HG02840 (cell line): ENCODE data around the gene HECTD3.
A peak's percentile ranks its signal among the peaks of the same experiment; 100 is the strongest.
"Not testable (repeated sequence)": the region's sequence is repeated elsewhere in the genome, so short reads cannot be mapped to it uniquely, and the experiment has no call there.

Experiments
- ATAC-seq: cut with Tn5 transposase; IDR thresholded peaks from one replicate; pipeline ENCODE4 v1.9.1; 2021; ENCODE audit warnings: mild to moderate bottlenecking, moderate library complexity, moderate number of reproducible peaks; ENCODE audit not compliant: unreplicated experiment, low FRiP score

Gene HECTD3

DNA sequence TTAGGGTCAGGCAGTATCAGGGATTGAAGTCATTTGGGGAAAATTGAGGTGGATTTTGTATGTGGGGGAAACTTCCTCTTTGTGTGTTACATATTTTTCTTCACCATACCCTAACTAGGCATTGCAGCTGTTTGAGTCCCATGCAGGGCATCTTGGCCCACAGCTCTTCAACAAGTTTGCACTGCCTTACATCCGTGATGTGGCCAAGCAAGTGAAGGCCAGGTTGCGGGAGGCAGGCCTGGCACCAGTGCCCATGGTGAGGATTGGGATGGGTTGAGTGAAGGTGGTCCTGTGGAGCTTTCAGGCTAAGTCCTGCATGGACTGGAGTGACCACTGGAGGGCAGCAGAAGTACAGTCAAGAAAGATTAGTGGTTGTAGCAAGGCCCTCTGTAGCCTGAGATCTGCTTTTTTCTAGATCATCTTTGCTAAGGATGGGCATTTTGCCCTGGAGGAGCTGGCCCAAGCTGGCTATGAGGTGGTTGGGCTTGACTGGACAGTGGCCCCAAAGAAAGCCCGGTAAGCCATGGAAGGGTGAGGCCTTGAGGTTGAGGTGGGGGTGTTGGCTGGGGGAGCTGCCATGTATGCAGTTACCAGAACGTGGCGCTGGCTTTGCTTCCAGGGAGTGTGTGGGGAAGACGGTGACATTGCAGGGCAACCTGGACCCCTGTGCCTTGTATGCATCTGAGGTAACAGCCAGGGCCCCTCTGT lies 3.4 kb upstream of the HECTD3 start:
- no peak for ATAC-seq

DNA sequence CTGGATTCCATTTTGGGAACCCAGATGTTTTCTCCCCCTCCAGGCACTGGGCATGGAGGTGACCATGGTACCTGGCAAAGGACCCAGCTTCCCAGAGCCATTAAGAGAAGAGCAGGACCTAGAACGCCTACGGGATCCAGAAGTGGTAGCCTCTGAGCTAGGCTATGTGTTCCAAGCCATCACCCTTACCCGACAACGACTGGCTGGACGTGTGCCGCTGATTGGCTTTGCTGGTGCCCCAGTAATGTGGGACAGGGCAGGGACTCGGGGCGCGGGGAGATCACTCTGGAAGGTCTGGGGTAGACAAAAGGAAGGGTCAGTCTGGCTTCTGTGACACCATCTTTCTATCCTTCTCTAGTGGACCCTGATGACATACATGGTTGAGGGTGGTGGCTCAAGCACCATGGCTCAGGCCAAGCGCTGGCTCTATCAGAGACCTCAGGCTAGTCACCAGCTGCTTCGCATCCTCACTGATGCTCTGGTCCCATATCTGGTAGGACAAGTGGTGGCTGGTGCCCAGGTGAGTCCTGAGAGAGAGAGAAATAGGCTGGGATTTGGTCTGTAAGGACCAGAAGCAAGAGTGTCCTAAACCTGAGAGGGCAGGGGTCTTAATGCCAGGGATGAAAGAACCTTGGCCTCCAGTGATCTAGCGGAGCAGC lies 2.6 kb upstream of the HECTD3 start:
- no peak for ATAC-seq

DNA sequence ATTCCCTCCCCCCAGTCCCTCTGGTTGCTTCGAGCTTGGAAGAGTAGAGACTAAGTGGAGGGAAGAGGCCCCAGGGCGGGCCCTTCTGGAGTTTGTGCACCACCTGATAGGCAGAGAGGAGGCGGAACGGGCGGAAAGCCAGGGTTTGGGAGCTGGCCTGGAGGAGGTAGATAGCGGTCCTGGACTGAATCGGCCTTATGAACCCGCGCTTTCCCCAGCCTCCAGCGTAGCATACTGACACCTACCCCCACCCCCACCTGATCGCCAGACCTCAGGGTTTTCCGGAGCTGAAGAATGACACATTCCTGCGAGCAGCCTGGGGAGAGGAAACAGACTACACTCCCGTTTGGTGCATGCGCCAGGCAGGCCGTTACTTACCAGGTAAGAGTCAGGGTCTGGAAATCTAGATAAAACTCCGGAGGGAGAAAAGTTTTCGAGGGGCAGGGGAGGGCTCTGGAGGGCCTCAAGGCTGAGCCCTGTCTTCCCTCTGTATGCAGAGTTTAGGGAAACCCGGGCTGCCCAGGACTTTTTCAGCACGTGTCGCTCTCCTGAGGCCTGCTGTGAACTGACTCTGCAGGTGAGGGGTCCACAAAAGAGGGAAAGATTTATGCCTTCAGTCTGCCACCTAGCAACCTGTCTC lies 1.6 kb upstream of the HECTD3 start:
- no peak for ATAC-seq

DNA sequence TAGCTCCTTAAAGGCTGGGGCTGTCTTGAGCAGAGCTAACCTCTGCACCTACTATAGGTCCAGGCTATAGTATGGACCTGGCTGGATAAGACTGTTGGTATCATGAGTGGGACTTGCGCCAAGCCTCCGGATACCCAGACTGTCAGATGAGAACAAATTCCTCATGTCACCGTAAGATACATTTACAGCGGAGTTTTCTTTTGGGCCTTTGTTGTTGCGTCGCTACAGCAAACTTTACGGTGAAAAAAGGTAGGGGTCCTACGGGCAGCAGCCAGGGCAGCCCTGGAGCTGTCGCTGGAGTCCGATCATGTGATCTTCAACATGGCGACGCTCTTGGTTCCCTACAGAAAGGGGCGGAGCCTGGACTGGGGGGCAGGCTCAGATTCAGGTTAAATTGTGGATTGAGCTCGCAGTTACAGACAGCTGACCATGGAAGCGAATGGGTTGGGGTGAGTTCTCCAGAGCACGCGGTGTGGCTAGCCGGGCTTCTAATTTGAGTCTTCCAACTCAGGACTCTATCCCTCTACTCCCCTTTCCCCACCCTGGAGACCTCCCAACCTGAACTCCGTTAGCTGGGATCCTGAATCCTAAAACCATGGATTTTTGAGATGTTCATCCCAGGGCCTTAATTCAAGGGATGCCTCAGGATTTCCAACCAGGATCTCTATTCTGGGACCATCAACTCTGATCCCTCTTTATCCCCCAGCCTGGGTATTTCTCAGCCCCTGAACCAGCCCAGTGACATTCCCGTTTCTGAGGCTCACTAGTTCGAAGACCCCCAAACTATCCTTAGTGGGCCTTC lies 914 bp upstream of the HECTD3 start, which contains the start of gene UROD:
Gene UROD, plus strand, starts transcription at position 418 of the 802 bp plus-strand sequence. Its CDS starts 12 bp downstream, at position 430.
- peak; percentile 49 for ATAC-seq

DNA sequence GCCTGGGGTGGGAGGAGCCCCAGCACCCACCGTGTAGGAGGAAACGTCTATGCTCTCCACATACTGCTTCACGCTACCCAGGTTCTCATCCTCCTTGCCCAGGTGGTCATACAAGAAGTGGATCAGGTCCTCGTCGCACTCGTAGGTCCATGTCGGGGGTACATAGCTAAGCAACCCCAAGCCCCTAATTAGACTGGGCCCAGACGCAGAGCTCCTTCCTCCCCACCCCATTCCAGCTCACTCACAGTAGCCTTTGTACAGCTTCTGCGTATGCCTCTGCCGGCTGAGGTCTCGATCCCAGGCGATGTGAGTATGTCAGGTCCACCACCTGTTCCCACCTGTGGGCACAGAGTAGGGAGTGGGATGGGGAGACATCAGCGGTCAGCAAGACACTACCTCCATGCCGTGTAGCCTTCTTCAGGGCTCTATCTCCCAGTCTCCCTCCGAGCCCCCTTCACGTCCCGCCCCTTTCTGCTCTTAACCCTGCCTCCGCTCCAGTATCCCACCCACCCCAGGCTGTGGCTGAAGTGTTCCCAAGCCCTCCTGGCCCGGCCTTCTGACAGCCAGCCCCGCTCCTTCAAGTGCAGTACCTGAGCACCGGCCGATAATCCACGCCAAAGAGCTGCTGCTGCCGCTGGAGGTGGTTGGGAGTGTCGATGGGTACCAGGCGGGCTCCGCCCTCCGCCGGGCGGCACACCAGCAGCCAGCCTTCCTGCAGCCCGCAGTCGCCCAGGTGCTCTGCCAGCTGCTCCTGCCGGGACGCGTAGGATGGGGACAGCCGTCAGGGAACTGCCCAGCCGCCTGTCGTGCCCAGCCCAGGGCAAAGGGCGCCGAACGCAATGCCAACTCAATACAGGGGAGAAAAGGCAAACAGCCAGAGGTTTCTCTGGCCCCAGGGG lies 919 bp downstream of the HECTD3 start:
- ATAC-seq: no peak

DNA sequence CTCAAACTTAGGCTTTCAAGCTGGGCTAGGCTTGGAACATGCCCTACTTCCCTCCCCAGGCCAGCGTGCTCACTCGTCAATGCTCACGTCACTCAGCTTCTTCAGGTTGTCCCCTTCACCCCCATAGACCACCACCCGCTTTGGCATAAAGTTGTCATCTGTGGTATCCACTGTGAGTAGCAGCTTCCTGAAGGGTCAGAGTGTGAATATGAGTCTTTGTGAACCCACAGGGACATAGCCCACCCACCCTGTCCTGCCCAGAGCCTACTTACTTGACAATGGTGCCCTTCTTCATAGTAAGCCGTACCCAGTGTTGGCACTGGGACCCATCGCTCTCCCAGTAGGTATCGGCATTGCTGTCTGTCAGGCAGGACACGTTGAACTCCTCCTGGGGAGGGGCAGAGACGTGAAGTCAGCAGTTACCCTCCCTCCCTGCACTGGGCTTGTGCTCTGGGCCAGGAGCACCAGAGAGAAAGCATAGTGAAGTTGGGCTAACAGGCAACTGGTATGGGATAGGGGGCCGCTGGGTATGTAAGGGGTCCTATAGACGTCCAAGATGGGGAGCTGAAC lies 1.7 kb downstream of the HECTD3 start:
- no peak for ATAC-seq

DNA sequence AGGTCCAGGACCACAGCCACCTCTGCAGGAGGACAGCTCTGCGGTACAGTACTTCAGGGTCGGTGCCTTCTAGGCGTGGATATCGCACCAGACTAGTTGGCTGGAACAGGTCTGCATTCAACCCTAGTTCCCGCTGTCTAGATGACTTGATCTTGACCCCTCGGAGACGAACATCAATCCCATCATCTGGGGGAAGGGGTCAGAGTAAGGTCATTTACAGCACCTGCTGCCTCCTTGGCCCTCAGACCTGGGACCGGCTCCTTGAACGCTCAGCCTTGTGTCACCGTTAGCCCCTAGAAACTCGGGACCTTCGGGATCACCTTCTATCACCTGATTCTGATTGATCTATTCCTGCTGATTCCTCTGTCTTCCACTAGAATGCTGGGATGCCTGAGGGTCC lies 2.6 kb downstream of the HECTD3 start:
- no peak for ATAC-seq

DNA sequence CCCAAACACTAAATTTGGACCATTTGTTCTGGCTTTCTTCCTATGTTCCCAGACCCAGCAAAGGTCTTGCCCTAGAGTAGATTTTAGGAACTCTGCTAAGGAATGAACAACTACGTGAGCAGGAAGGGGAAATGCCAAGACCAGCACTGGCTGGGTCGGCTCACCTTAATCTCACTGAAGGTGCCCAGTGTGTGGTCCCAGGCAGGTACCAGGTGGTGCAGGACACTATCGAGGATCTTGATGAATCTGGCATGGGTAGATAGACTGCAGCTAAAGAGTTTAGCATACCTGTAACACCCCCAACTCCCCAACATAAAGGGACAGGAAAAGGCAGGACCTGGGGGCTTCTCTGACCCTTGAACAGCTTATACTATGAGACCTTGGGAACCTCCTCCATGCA lies 3.0 kb downstream of the HECTD3 start:
- ATAC-seq: no peak

DNA sequence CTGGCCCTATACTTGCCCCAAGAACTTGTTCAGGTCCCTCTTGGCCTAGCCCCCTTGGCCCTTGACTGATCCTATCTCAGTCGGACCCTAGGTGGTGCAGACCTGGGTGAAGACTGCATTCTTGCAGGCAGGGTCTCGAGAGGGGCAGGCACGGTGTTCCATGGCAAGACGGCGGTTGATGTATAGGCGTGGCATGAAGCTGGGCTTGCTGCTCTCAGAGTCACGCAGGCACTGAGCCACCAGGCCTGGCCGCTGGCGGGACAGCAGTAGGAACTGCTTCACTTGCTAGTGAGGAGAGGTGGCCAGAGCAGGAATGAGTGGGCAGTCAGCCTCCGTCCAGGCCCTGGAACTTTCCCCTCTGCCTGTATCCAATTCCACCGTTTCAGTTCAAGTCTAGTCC lies 3.8 kb downstream of the HECTD3 start:
- no peak for ATAC-seq

DNA sequence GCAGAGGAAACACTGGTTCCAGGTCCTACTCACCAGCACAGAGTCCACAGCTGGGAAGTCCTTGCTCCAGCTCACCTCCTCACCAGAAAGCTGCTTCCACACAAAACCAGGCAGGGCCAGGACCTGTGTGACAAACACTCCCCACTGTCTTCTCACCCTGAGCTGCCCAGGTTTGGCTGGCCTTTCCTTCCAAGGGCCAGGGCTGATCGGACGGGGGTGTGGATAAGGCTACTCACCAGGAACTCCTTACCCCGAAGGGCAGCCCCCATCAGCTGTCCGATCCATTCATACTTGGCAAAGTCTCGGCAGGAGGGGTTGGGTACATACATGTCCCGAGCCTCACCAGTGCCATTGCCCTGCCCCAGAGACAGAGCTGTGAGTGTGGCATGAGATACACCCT lies 5.4 kb downstream of the HECTD3 start:
- ATAC-seq: no peak

DNA sequence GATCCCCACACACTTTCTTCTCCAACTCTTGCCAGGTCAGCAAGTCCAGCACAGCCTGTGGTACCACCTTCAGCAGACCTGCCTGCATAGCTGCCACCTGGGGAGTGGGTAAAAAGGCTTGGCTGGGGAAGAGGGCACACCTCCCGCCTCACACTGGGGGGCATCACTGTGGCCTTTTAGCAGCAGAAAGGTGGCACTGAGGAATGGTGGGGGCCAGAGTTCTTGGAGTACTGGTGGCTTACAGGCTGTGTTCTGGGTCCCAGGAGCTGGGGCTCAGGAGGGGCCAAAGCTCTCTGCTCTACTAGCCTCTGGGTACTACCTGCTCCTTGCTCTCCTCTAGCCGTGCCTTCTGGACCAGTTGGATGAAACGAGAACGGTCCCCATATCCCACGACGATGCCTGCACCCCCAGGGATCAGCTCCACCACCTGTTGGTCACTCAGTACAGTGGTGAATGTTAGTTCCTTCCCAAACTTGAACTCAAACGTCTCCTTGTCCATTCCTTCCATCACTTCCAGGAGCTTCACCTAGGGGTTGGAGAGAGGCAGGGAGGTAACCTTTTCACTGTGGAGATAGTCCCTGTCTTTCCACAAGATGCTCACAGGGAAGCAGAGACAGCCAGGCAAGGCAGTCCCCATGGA lies 6.7 kb downstream of the HECTD3 start:
- no peak for ATAC-seq

DNA sequence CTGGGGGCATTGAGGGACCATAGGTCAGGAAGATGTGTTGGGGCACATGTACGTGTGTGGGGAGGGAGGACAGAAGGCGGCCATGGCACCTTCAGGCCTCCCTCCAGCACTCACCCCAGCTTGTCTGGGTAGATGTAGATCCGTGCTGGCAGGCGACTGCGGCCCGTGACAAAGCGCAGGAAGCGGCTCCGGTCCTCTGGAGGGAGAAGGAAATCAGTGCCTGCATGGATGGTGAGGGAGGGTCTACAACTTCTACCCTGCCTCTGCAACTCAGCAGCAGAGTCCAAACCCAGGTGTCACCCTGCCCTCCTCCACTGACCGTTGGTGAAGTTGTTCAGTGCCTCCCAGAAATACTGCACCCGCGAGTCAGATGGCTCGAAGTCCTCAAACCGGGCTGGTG lies 7.4 kb downstream of the HECTD3 start:
- ATAC-seq: no peak

DNA sequence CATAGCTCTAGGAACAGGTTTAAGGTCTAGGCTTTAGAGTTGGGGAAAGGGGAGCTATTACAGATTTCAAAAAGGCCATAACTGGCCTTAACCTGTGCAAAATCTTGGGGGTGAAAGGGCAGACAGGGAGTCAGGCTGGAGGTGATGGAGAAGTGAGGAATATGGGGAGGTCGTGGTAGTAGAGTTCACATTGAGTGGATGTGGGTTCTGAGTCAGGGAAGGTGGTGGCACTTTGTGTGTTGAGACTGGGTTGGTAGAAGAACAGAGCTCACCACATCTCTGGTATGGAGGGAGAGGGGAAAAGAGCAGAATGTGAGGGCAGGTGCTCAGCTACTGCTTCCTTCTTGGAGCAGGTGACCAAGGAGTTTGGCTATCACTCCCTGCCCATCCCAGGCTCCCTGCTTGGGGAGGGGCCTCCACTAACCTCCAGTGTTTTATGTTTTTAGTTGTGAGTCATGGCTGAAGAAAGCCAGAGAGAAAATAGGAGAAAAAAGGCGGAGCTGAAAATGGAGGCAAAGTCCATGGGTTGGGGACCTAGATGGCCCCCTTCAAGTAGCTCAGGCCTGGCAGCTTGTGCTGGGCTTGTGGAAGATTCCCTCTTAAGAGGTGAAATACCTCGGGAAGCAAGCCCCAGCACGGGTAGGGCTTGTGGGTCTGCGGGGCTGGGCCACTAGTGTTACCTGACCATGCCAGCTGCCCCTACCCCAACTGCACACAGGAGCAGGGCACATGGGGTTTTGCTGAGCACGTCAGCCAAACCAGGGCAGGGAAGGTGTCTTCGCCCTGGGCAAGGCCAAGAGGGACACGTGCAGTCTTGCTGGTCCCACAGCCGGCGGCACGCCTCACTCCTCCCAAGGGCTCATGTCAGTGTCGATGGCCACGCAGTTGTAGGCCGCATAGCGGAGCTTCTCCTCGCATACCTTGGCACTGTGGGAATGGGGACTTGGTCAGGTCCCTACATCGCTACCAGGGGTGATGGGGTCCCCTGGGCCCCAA lies 8.2 kb downstream of the HECTD3 start:
- no peak for ATAC-seq

DNA sequence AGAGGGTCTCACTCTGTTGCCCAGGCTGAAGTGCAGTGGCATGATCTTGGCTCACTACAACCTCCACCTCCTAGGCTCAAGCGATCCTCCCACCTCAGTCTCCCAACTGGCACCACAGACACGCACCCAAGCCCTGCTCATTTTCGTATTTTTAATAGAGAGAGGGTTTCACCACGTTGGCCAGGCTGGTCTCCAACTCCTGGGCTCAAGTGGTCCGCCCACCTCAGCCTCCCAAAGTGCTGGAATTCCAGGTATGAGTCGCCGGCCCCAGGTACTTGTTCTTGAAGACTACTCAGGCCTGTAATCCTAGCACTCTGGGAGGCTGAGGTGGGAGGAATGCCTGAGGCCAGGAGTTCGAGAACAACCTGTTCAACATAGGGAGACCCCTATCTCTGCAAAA lies 9.5 kb downstream of the HECTD3 start:
- ATAC-seq: not testable (repeated sequence)

DNA sequence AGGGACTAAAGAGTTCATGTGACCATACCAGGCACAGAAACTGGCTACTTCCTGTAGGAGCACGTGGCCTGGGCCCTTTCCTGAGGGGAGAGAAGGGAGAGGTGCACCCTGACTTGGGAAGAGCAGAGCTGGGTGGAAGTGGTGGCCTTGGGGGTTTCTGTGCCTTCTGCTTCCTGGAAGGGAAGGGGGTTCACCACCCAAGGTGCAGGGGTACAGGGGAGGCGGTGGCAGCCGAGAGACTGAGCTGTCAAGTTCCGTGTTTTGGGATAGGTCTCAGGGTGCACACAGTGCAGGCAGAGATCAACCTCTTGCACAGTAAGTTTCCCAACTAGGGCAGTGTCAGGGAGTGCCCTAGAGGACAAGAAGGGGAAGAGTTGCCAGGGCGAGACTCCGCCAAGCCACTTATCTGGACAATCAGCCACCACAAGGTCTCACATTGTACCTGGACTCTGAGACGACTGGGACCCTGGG lies 10.1 kb downstream of the HECTD3 start:
- no peak for ATAC-seq

DNA sequence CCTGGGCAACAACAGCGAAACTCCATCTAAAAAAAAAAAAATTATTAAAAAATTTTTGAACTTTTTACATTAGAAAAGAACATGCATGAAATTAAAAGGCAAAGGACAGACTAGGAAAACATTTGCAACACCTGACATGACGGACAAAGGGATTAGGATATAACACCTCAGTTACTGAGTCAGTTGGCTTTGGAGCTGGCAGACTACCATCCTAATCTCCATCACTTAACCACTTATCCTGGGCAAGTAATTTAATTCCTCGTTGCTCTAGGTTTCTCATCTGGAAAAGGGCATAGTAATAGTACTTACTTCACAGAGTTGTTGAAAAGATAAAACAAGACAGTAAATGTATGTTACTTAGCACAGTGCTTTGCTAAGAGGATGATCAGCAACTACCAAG lies 11.9 kb downstream of the HECTD3 start:
- no peak for ATAC-seq

DNA sequence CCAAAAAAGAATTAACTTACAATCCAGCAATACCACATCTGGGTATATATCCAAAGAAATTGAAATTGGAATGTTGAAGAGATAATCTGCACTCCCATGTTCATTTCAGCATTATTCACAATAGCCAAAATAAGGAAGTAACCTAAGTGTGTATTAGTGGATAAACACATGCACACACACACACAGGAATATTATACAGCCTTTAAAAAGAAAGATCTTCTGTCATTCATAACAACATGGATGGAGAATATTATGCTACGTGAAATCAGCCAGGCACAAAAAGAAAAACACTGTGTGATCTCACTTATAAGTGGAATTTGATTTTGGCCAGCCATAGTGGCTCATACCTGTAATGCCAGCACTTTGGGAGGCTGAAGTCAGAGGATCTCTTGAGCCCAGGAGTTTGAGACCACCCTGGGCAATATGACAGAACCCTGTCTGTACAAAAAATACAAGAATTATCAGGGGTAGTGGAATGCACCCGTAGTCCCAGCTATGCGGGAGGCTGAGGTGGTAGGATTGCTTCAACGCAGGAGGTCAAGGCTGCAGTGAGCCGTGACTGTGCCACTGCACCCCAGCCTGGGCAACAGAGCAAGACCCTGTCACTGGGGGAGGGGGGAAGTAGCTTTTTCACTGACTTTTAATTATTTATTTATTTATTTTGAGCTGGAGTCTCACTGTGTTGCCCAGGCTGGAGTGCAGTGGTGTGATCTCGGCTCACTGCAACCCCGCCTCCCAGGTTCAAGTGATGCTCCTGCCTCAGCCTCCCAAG lies 15.5 kb downstream of the HECTD3 start:
- no peak for ATAC-seq
